GM12891 (cell line): Measurements from ENCODE around the gene PRRX2. TPM values are rescaled to one million over a fixed set of nuclear protein-coding genes. Genes with fewer than 3 reads are reported as not detected.
A peak's percentile ranks its signal among the peaks of the same experiment; 100 is the strongest.

ENCODE experiments used
- DNase-seq: peaks from one replicate; pipeline ENCODE4 v3.0.0; 2011; ENCODE audit warnings: low spot score; ENCODE audit not compliant: insufficient read length
- FAIRE-seq: peaks from 2 replicates; lab custom pipeline; 2011; peaks lifted over from hg19 to GRCh38; lab: Jason Lieb, UNC
- PAX5 ChIP-seq: IDR thresholded peaks from 2 replicates; pipeline ENCODE4 v1.6.1; 2011; ENCODE audit warnings: low read length, moderate library complexity, mild to moderate bottlenecking; ENCODE audit not compliant: insufficient read depth, severe bottlenecking
- POLR2A ChIP-seq: IDR thresholded peaks from 2 replicates; pipeline ENCODE4 v1.6.1; 2011; ENCODE audit warnings: low read depth, low read length, control low read depth
- POLR2AphosphoS5 ChIP-seq: IDR thresholded peaks from 2 replicates; pipeline ENCODE4 v1.6.1; 2011; ENCODE audit warnings: low read depth, low read length, control low read depth
- POU2F2 ChIP-seq: IDR thresholded peaks from 2 replicates; pipeline ENCODE4 v1.6.1; 2011; ENCODE audit warnings: low read depth, mild to moderate bottlenecking, control low read depth, low read length, moderate library complexity
- SPI1 ChIP-seq: IDR thresholded peaks from 2 replicates; pipeline ENCODE4 v1.6.1; 2011; ENCODE audit warnings: low read depth, low read length, control low read depth
- TAF1 ChIP-seq: IDR thresholded peaks from 2 replicates; pipeline ENCODE4 v1.6.1; 2011; ENCODE audit warnings: low read depth, low read length, control low read depth
- polyA plus RNA-seq: library from polyadenylated mRNA; unstranded; fragments of >200 nt; gene quantifications from one replicate; pipeline ENCODE4 v1.2.1, GENCODE V29; 2012; ENCODE audit warnings: low read depth, missing spikeins, inconsistent platforms; ENCODE audit not compliant: missing spikeins

The PRRX2 gene
- not detected for polyA plus RNA-seq

GRCh38 chr9:129665389-129665775 is at the start of gene PRRX2:
TSS of gene PRRX2 (plus strand) at chr9:129665647. CDS start at chr9:129665868, 221 bp downstream.
- no peak for TF ChIP-seq POU2F2
- TF ChIP-seq POLR2A = no peak
- FAIRE-seq = no peak
- DNase-seq = no peak

GRCh38 chr9:129617167-129617566 is 48.3 kb upstream of the PRRX2 start:
- DNase-seq (no peak), FAIRE-seq (no peak)
- no peak for TF ChIP-seq SPI1
- TF ChIP-seq PAX5 = no peak
- no peak for TF ChIP-seq TAF1
- TF ChIP-seq POLR2A = no peak
- TF ChIP-seq POLR2AphosphoS5 = no peak
- no peak for TF ChIP-seq POU2F2

DNA sequence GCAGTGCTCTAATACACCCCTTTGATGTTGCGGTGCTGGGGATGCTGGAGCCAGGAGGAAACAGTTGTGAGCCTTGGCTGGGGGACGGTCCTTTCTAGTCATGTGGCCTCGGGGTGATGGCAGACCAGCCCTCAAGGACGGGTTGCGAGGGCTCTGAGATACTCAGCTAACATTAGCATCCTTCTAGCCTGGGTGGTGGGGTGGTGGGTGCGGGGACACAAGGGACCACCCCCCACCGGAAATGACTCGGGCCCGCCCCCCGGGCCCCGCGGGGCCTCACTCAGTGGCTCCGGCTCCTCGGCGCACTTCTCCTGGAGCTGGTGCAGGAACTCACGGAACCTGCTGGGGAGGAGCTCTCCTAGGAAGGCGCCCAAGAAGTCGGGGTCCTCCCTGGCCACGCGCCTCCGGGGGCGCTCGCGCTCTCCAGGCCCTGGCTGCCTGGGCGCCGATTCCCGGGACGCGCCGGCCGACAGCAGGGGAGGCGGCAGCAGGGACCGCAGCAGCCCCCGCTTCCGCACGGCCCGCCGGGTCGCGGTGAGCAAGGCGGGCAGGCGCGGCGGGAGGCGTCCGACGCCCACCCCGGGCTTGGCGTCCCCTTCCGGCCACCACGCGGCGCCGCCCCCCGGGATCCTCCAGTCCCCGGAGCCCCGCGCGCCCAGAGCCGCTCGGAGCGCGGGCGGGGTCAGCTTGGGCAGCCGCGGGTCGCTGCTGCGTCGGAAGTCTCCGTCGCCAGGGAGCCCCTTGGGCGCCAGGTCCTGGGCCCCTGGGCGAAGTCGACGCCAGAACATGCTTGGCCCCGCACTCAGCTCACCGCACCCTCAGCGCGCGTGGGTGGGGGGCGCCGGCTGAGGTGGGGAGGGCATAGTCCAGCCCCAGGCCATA is 45.4 kb upstream of the PRRX2 start:
- TF ChIP-seq POU2F2 = no peak
- TF ChIP-seq POLR2AphosphoS5 = no peak
- TF ChIP-seq SPI1 = no peak
- no peak for TF ChIP-seq TAF1
- no peak for TF ChIP-seq POLR2A
- no peak for TF ChIP-seq PAX5
- FAIRE-seq (no peak), DNase-seq (no peak)

- FAIRE-seq = no peak
- DNase-seq = no peak
- TF ChIP-seq SPI1 = no peak
- TF ChIP-seq TAF1 = no peak
- no peak for TF ChIP-seq POU2F2
- no peak for TF ChIP-seq PAX5
- TF ChIP-seq POLR2AphosphoS5 = no peak
- TF ChIP-seq POLR2A = no peak
Measured at GRCh38 chr9:129620669-129621295, 44.7 kb upstream of the PRRX2 start, which contains the start of gene C9orf50. TSS of gene C9orf50 (minus strand) at chr9:129621101. CDS start at chr9:129620574, 527 bp downstream.

DNA sequence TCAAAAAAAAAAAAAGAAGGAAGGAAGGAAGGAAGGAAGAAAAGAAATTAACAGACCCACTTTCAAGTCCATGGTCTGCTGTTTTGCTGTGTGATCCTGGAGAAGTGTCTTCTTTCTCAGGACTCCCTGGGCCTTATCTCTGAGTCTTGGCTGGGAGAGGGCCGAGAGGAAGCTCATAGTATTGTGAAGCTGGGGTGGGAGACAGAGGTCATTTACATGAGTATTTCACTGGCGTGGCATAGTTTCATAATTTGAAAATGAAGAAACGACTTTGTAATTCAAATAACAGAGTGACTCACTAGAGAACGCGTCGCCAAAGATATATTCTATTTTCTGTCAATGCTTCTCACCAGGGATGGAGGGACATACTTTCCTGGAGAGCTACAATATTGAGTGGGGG is 42.1 kb upstream of the PRRX2 start:
- TF ChIP-seq POLR2AphosphoS5 = no peak
- no peak for FAIRE-seq
- no peak for DNase-seq

DNA sequence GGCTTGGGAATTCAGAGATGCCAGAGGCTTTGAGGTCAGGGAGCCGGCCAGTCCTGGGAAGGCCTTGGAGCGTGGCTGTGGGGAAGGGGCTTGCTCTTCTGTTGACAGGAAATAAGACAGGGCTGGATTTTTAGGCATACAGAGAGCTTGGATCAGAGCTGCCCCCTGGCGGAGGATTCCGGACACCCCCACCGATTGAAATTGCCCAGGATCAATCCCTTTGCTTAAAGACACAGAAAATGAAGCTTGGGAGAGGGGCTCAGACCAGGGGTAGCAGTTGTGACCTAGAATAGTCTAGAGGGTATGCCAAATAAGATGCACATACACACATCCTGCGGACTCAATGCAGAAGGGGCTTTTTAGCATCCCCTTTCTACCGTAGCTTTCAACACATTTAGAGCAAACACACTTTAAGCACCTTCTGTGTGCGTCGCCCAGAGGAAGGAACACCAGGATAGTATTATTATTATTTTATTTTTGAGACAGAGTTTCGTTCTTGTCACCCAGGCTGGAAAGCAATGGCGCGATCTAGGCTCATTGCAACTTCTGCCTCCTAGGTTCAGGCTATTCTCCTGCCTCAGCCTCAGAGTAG is 41.2 kb upstream of the PRRX2 start:
- peak; percentile 20 for FAIRE-seq
- DNase-seq = no peak
- TF ChIP-seq POLR2A = no peak
- TF ChIP-seq TAF1 = no peak
- TF ChIP-seq PAX5 = no peak
- no peak for TF ChIP-seq POLR2AphosphoS5
- TF ChIP-seq POU2F2 = no peak
- TF ChIP-seq SPI1 = no peak

- FAIRE-seq = no peak
- DNase-seq = no peak
- TF ChIP-seq POLR2AphosphoS5 = no peak
- TF ChIP-seq SPI1 = peak; percentile 24; the same call in 1 of the 2 replicates
- TF ChIP-seq PAX5 = no peak
- no peak for TF ChIP-seq POLR2A
- no peak for TF ChIP-seq POU2F2
- TF ChIP-seq TAF1 = no peak
Measured at GRCh38 chr9:129624947-129625346, 40.5 kb upstream of the PRRX2 start.

DNA sequence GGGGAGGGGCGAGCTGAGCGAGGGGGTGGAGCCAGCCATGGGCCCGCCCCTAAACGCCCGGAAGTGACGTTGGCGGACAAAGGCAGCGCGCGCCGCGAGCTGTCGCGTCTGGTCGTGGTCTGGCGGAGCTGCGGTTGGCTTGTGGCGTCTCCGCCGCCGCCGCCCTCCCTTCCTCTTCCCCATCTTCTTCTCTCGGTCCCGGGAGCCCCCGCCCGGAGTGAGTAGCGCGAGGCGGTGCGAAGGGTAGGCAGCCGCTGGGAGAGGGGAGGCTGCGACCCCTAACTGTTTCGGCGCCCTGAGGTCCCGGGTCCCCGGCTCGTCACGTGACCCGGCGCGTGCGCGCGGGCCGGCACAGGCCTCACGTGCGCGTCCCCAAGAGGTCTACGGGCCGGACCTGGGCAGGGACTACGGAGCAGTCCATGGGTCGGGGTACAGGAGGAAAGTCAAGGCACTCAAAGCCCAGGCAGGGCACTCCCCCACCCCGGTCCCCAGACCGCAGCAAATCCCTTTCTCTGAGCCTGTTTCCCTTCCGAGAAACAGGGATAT is 39.3 kb upstream of the PRRX2 start, which contains the start of gene NTMT1:
Gene NTMT1 (plus strand): TSS at position 85 of the 546 bp plus-strand sequence. CDS start 6,541 bp downstream, outside the sequence.
- TF ChIP-seq PAX5 = peak; percentile 60
- peak; percentile 84 for TF ChIP-seq POLR2A
- TF ChIP-seq SPI1 = 0 out of 2 replicates have a peak, but pooled peaks have one; percentile 11
- peak; percentile 89 for TF ChIP-seq POLR2AphosphoS5
- TF ChIP-seq POU2F2 = no peak
- peak; percentile 76 for TF ChIP-seq TAF1
- peak; percentile 94 for FAIRE-seq

GRCh38 chr9:129626625-129627284 is 38.7 kb upstream of the PRRX2 start:
- FAIRE-seq (no peak), DNase-seq (no peak)
- TF ChIP-seq POLR2A (no peak), SPI1 (0 out of 2 replicates have a peak, but pooled peaks have one; percentile 5)

More for the DNA sequence above, 39.3 kb upstream of the PRRX2 start, which contains the start of gene NTMT1:
- DNase-seq = peak; percentile 91
